ENCODE measurements around the gene RGMB.

The RGMB gene

GRCh38 chr5:98795243-98795642 is 21.8 kb downstream of the RGMB start:
- Histone ChIP-seq H3K36me3 (ENCODE audit: insufficient read depth, insufficient read length, low read length) (peaks cover 22% of the 10 kb centered on the region), H3K9ac (ENCODE audit: insufficient read length, low read depth) (no peak overlapping the region), H3K9me3 (ENCODE audit: insufficient read depth, low read length) (no peaks in the 10 kb centered on the region)

GRCh38 chr5:98796197-98796972 is 22.9 kb downstream of the RGMB start:
- no peak for TF ChIP-seq ZNF274 (IDR thresholded peaks at IDR 0.05; ENCODE audit: low read depth, low read length)
- H3K9ac ChIP-seq (ENCODE audit: insufficient read length, low read depth), result no peak overlapping the region
- H3K4me1 ChIP-seq (ENCODE audit: insufficient read depth, insufficient read length), result no peaks in the 10 kb centered on the region
- peaks cover 22% of the 10 kb centered on the region for H3K36me3 ChIP-seq (ENCODE audit: insufficient read depth, insufficient read length, low read length)
- H3K9me3 ChIP-seq (ENCODE audit: insufficient read depth, low read length), result no peaks in the 10 kb centered on the region
- DNase-seq (ENCODE audit: low read depth, low spot score), result peak; percentile 35
- no peaks in the 10 kb centered on the region for H3K27me3 ChIP-seq (ENCODE audit: insufficient read depth, insufficient read length)
- H3K4me3 ChIP-seq (ENCODE audit: insufficient read length, low read depth), result no peak overlapping the region

More at GRCh38 chr5:98795243-98795642, 21.8 kb downstream of the RGMB start:
- H3K4me3 ChIP-seq (ENCODE audit: insufficient read length, low read depth), result no peak overlapping the region
- H3K4me1 ChIP-seq (ENCODE audit: insufficient read depth, insufficient read length), result no peaks in the 10 kb centered on the region
- TF ChIP-seq YY1 (IDR thresholded peaks at IDR 0.05; ENCODE audit: insufficient read depth, insufficient read length), result no peak
- no peak for TF ChIP-seq ZNF274 (IDR thresholded peaks at IDR 0.05; ENCODE audit: low read depth, low read length)
- no peak for TF ChIP-seq SUZ12 (IDR thresholded peaks at IDR 0.05; ENCODE audit: extremely low read depth, insufficient read depth, insufficient read length)
- no peaks in the 10 kb centered on the region for H3K27me3 ChIP-seq (ENCODE audit: insufficient read depth, insufficient read length)
- no peak for DNase-seq (ENCODE audit: low read depth, low spot score)

- Histone ChIP-seq H3K27me3 (ENCODE audit: insufficient read depth, insufficient read length) (no peaks in the 10 kb centered on the region), H3K36me3 (ENCODE audit: insufficient read depth, insufficient read length, low read length) (peaks cover 13% of the 10 kb centered on the region), H3K4me3 (ENCODE audit: insufficient read length, low read depth) (no peak overlapping the region), H3K9ac (ENCODE audit: insufficient read length, low read depth) (no peak overlapping the region), H3K4me1 (ENCODE audit: insufficient read depth, insufficient read length) (no peaks in the 10 kb centered on the region), H3K9me3 (ENCODE audit: insufficient read depth, low read length) (no peaks in the 10 kb centered on the region)
- DNase-seq (ENCODE audit: low read depth, low spot score), result no peak
- TF ChIP-seq YY1 (IDR thresholded peaks at IDR 0.05; ENCODE audit: insufficient read depth, insufficient read length) (no peak), SUZ12 (IDR thresholded peaks at IDR 0.05; ENCODE audit: extremely low read depth, insufficient read depth, insufficient read length) (no peak), ZNF274 (IDR thresholded peaks at IDR 0.05; ENCODE audit: low read depth, low read length) (no peak)
These were observed 24.9 kb downstream of the RGMB start for GRCh38 chr5:98798371-98798770.

GRCh38 chr5:98798847-98799246 is 25.4 kb downstream of the RGMB start:
- H3K9ac ChIP-seq (ENCODE audit: insufficient read length, low read depth), result no peak overlapping the region
- H3K27me3 ChIP-seq (ENCODE audit: insufficient read depth, insufficient read length), result no peaks in the 10 kb centered on the region
- TF ChIP-seq ZNF274 (IDR thresholded peaks at IDR 0.05; ENCODE audit: low read depth, low read length) (no peak), YY1 (IDR thresholded peaks at IDR 0.05; ENCODE audit: insufficient read depth, insufficient read length) (no peak), SUZ12 (IDR thresholded peaks at IDR 0.05; ENCODE audit: extremely low read depth, insufficient read depth, insufficient read length) (no peak)
- no peaks in the 10 kb centered on the region for H3K4me1 ChIP-seq (ENCODE audit: insufficient read depth, insufficient read length)
- no peak overlapping the region for H3K4me3 ChIP-seq (ENCODE audit: insufficient read length, low read depth)
- H3K36me3 ChIP-seq (ENCODE audit: insufficient read depth, insufficient read length, low read length), result peaks cover 9% of the 10 kb centered on the region
- no peak for DNase-seq (ENCODE audit: low read depth, low spot score)
- no peaks in the 10 kb centered on the region for H3K9me3 ChIP-seq (ENCODE audit: insufficient read depth, low read length)

- Histone ChIP-seq H3K9ac (ENCODE audit: insufficient read length, low read depth) (no peak overlapping the region), H3K4me1 (ENCODE audit: insufficient read depth, insufficient read length) (no peaks in the 10 kb centered on the region), H3K4me3 (ENCODE audit: insufficient read length, low read depth) (no peak overlapping the region), H3K36me3 (ENCODE audit: insufficient read depth, insufficient read length, low read length) (no peaks in the 10 kb centered on the region), H3K9me3 (ENCODE audit: insufficient read depth, low read length) (peaks cover 11% of the 10 kb centered on the region), H3K27me3 (ENCODE audit: insufficient read depth, insufficient read length) (no peaks in the 10 kb centered on the region)
- no peak for DNase-seq (ENCODE audit: low read depth, low spot score)
- no peak for TF ChIP-seq ZNF274 (IDR thresholded peaks at IDR 0.05; ENCODE audit: low read depth, low read length)
- no peak for TF ChIP-seq SUZ12 (IDR thresholded peaks at IDR 0.05; ENCODE audit: extremely low read depth, insufficient read depth, insufficient read length)
- no peak for TF ChIP-seq YY1 (IDR thresholded peaks at IDR 0.05; ENCODE audit: insufficient read depth, insufficient read length)
These were observed 30.6 kb downstream of the RGMB start for GRCh38 chr5:98804066-98804465.

- Histone ChIP-seq H3K4me3 (ENCODE audit: insufficient read length, low read depth) (no peak overlapping the region), H3K9ac (ENCODE audit: insufficient read length, low read depth) (no peak overlapping the region), H3K4me1 (ENCODE audit: insufficient read depth, insufficient read length) (no peaks in the 10 kb centered on the region), H3K27me3 (ENCODE audit: insufficient read depth, insufficient read length) (no peaks in the 10 kb centered on the region), H3K9me3 (ENCODE audit: insufficient read depth, low read length) (peaks cover 11% of the 10 kb centered on the region), H3K36me3 (ENCODE audit: insufficient read depth, insufficient read length, low read length) (no peaks in the 10 kb centered on the region)
- DNase-seq (ENCODE audit: low read depth, low spot score), result no peak
- no peak for TF ChIP-seq YY1 (IDR thresholded peaks at IDR 0.05; ENCODE audit: insufficient read depth, insufficient read length)
- TF ChIP-seq ZNF274 (IDR thresholded peaks at IDR 0.05; ENCODE audit: low read depth, low read length), result no peak
- no peak for TF ChIP-seq SUZ12 (IDR thresholded peaks at IDR 0.05; ENCODE audit: extremely low read depth, insufficient read depth, insufficient read length)
These were observed 31.6 kb downstream of the RGMB start for GRCh38 chr5:98805070-98805469.

GRCh38 chr5:98807806-98808205 is 34.3 kb downstream of the RGMB start:
- Histone ChIP-seq H3K9me3 (ENCODE audit: insufficient read depth, low read length) (peaks cover 11% of the 10 kb centered on the region), H3K4me1 (ENCODE audit: insufficient read depth, insufficient read length) (no peaks in the 10 kb centered on the region), H3K27me3 (ENCODE audit: insufficient read depth, insufficient read length) (no peaks in the 10 kb centered on the region), H3K9ac (ENCODE audit: insufficient read length, low read depth) (no peak overlapping the region), H3K36me3 (ENCODE audit: insufficient read depth, insufficient read length, low read length) (no peaks in the 10 kb centered on the region), H3K4me3 (ENCODE audit: insufficient read length, low read depth) (no peak overlapping the region)
- TF ChIP-seq ZNF274 (IDR thresholded peaks at IDR 0.05; ENCODE audit: low read depth, low read length) (no peak), YY1 (IDR thresholded peaks at IDR 0.05; ENCODE audit: insufficient read depth, insufficient read length) (no peak), SUZ12 (IDR thresholded peaks at IDR 0.05; ENCODE audit: extremely low read depth, insufficient read depth, insufficient read length) (no peak)
- no peak for DNase-seq (ENCODE audit: low read depth, low spot score)
